Glomerular endothelial cell (primary cell): ENCODE measurements around the gene HTR2C. TPM values are rescaled to one million over a fixed set of nuclear protein-coding genes. Genes with fewer than 3 reads are reported as not detected.
"Not testable (repeated sequence)": the region's sequence is repeated elsewhere in the genome, so short reads cannot be mapped to it uniquely, and the experiment has no call there.

Experiments
- DNase-seq: peaks from one replicate; pipeline ENCODE4 v3.0.0-alpha.2; 2011; ENCODE audit warnings: low read depth, low spot score; ENCODE audit errors: extremely low read depth
- total RNA-seq: library from RNA; depleted of rRNA; stranded (reverse); fragments of >200 nt; gene quantifications from 2 replicates; pipeline ENCODE4 v1.2.3, GENCODE V29; 2015

The HTR2C gene
- not detected in 2 replicates for total RNA-seq

GRCh38 chrX:114583646-114584374 lies at the start of gene HTR2C:
Gene HTR2C, plus strand, starts transcription at chrX:114584086. Its CDS starts 142,851 bp downstream, at chrX:114726937.
- no peak for DNase-seq

DNA sequence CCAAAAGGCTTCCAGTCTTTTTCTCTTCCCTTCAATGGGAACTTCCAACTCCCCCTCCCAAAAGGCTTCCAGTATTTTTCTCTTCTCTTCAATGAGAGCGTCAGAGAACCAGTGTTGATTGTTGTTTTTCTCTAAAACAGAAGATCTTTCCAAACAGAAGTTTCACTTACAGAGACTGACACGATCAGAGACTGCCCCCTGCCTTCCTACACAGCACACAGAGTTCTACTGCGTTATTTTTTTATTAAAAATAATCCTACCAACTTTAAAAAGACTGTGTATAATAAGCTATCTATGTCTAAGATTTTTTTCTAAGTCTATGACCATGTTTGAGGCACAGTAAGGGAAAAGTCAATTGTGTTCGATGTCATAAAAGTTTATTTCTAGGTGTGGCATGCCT lies 3.5 kb upstream of the HTR2C start:
- no peak for DNase-seq

GRCh38 chrX:114581528-114582263 lies 2.2 kb upstream of the HTR2C start:
- DNase-seq, result no peak

- no peak for DNase-seq
Measured at GRCh38 chrX:114582264-114582632, 1.6 kb upstream of the HTR2C start.

DNA sequence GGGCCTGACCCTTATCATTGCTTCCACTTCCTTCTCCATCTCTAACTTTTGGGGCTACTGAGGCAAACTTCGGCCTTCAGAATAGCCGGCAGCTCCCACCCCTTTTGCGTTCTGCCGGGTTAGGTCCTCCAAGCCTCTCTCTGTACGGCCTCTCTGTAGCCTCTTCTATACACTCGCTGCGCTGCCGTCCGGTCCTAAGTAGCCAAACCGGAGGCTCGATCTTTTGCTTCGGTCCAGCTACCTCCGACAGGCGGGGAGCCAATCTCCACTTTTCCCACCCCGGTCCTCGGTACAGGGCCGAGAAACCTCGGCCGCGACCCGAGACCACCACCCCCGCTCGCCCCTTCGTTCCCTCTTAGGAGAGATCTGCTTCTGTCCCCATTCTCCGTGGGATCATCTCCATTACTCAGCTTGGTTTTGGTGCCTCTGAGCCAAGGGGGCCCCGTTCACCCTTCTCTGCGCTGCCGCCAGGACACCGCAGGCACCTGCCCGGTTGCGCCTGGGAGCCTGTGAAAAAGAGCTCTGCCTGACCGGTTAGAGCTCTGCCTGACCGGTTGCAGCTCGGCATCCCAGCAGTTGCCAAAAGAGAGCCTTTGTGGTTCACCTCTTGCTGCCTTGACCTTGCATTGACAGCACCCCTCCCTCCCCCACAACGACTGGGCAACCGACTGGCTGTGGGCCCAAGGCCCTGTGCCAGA lies 1.0 kb upstream of the HTR2C start:
- DNase-seq, result no peak

- DNase-seq, result no peak
Measured at GRCh38 chrX:114584375-114584943, 573 bp downstream of the HTR2C start.

DNA sequence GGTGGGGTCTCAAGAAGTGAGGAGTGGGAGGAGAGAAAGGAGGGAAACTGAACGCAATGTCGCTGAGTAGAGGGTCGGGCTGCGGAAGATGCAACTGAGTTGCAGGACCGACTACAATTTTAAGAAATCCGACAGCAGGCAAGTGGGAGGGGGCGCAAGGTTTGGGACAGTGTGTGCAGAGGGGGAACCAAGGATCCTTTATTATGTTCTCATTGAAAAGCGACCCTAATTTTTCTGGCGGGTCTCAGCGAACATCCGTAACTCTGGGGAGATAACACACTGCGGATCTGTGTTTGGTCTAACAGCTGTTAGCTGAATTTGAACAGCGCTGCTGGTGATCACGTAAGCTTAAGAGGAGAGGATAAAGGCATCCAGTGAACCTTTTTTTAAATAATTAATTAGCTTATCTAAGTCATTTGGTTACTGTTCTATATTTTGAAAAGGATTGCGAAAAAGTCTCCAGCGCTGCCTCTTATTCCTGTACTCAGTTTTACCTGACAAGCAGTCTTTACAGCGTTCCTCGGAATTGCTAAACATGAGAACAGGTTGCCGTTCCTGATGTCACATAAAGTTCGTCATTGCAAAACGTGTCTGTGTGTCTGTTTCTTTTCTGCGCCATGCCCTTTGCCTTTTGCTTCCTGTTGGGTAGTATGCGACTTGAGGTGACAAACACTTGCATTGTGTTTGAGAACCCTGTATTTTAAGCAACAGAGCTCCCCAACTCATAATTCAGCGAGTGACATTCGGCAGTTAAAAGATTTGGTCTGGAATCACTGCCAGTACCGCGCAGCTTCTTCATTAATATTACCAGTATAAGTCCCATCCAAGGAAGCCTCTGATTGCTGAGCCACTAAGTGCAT lies 1.3 kb downstream of the HTR2C start:
- DNase-seq, result no peak

DNA sequence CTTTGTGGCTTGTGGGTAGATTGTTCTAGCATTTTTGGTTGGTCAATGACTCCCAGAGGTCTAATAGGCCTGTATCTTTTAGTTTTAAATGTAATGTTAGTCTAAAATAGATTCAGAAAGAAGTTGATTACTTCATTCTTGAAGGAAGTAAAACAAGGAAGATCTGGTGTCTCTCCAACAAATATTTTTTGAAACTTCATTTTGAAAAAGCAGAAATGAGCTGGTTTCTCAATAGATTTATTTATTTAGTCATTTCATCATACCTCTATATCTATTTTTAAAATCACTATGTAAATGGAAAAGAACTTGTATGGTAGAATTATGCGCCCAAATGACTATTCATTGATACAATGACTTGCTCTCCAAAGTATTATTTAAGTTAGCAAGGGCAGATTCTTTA lies 7.2 kb downstream of the HTR2C start:
- DNase-seq, result no peak

DNA sequence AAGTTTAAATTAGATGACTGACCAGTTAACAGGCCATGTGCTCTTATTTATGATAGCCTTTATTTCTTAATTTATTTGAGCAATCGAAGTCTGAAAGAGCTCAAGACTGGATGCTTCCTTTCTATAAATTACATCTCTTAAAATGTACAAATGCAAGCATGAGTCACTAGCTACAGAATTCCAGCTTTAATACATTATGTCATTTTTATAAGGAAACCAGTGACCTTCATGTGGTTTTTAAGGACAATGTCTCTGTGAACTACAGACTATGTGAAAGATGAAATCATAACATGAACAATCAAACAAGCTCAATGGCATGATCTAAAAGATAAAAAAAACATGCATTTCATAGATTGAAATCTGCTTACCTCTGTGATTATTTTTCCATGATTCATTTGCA lies 15.4 kb downstream of the HTR2C start:
- DNase-seq, result no peak

DNA sequence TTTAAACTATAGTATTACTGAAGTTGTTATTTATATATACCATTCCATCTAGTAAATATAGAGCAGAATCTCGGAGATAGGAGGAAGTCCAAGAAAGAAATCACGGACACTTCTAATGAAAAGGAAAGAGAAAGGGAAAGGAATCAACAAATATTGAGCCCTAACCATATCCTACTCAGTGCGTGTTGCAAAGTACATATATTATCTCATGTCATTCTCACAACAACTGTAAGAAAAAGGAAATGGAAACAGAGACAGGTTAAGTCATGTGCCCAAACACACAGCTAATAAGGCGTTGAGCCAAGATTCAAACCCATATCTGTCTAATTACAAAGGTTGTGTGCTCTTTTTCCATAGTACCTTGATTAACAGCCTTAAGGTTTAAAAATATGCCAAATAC lies 16.0 kb downstream of the HTR2C start:
- no peak for DNase-seq

GRCh38 chrX:114606619-114607018 lies 22.7 kb downstream of the HTR2C start:
- not testable (repeated sequence) for DNase-seq

- peak; percentile 52 for DNase-seq
Measured at GRCh38 chrX:114611018-114611619, 27.2 kb downstream of the HTR2C start.

DNA sequence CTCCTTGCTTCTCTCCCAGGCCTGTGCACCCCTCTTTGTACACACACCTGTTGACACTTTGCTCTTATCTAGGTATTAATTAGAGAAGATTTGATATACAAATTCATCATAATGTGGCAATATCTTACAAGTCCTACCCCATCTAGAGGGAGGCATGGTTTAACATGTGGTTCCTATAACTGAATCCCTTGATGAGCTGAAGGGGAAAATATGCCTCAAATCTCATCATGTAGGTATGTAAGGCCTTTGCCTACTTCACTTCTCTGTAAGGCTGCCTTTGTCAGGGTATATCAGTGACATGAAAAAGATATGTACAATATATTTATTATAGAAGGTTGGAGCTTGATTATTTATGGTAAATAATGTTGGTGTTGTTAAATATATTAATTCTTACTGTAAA lies 31.9 kb downstream of the HTR2C start:
- no peak for DNase-seq

GRCh38 chrX:114619874-114620273 lies 36.0 kb downstream of the HTR2C start:
- DNase-seq, result no peak

- no peak for DNase-seq
Measured at GRCh38 chrX:114626323-114626722, 42.4 kb downstream of the HTR2C start.

DNA sequence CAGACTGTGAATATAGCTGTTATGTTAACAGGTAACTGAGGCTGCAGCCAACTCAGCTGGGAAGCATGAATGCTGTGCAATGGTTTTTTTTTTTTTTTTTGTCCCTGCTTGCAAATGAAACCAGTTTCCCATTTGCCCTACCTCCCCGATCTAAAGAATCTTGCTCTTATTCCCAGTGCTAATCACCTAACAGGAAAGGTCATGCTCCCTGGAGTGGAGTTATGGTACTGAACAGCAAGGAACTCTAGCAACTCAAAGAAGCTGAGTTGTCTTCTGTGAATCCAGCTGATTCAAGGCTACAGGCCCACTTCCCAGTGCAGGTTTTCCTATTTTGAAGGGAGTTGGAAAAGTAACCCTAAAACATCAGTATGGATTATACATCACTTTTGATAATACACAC lies 52.1 kb downstream of the HTR2C start:
- DNase-seq, result no peak

DNA sequence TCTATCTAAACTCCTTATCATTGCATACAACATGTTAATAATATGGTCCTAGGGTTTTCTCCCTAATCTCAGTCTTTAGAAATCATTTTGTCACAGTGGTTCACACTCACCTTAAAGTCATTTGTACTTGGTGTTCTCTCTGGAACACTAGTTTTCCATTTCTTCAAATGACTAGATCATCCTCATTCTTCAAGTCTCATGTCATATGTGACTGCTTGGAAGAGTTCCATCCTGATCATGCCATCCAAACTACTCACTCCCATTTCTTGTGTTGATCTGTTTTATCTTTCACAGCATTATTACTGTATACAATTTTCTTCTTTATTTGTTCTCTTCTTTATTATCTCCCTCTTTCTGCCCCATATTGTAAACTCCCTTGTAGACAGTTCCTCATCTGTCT lies 66.5 kb downstream of the HTR2C start:
- DNase-seq, result no peak

DNA sequence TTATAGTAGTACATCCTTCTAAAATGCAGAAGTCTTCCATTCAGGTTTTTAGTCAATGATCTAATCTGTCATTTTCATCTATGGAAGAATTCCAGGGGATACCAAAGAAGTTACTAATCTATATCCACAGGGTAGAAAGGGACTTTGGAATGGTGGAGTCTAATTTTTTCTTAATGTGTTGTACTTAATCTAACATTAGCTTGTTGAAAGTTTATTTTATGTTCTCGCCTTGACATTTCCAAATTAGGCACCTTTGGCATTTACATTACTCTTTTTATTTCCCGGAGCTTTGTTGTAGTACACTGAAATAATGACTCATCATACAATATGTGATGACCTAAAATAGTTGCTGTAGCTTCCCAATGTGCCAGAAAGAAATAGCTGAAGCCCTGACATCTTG lies 91.5 kb downstream of the HTR2C start:
- DNase-seq, result no peak

DNA sequence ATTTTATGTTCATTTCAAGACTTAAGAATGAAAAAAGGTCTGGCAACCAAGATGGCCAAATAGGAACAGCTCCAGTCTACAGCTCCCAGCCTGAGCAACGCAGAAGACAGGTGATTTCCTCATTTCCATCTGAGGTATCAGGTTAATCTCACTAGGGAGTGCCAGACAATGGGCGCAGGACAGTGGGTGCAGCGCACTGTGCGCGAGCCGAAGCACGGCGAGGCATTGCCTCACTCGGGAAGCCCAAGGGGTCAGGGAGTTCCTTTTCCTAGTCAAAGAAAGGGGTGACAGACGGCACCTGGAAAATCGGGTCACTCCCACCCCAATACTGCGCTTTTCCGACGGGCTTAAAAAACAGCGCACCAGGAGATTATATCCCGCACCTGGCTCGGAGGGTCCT lies 116.6 kb downstream of the HTR2C start:
- not testable (repeated sequence) for DNase-seq

- DNase-seq, result no peak
Measured at GRCh38 chrX:114709406-114709805, 125.5 kb downstream of the HTR2C start.
